Trophoblast cell (in vitro differentiated cells and primary cell): ENCODE results near the gene ZNF444.

Source experiments
- DNase-seq, 2 donors: peaks; one replicate each; pipeline ENCODE4 v3.0.0-alpha.2; 2016
- H2AFZ ChIP-seq: 2 replicates; pipeline ENCODE4 v1.6.1; 2013; ENCODE audit warnings: low read length, moderate library complexity, mild to moderate bottlenecking; ENCODE audit not compliant: insufficient read depth, poor library complexity
- H2AK5ac ChIP-seq: 2 replicates; pipeline ENCODE4 v1.6.1; 2013; ENCODE audit warnings: mild to moderate bottlenecking, low read length
- H2BK120ac ChIP-seq: 2 replicates; pipeline ENCODE4 v1.6.1; 2013; ENCODE audit warnings: low read length, mild to moderate bottlenecking, moderate library complexity; ENCODE audit not compliant: insufficient read depth, poor library complexity
- H2BK12ac ChIP-seq: 2 replicates; pipeline ENCODE4 v1.6.1; 2013; ENCODE audit warnings: mild to moderate bottlenecking, low read length, moderate library complexity
- H2BK5ac ChIP-seq: 2 replicates; pipeline ENCODE4 v1.6.1; 2013; ENCODE audit warnings: low read length, low read depth, moderate library complexity, mild to moderate bottlenecking; ENCODE audit not compliant: poor library complexity
- H3K14ac ChIP-seq: 2 replicates; pipeline ENCODE4 v1.6.1; 2013; ENCODE audit warnings: mild to moderate bottlenecking, low read length
- H3K18ac ChIP-seq: 2 replicates; pipeline ENCODE4 v1.6.1; 2013; ENCODE audit warnings: mild to moderate bottlenecking, low read length
- H3K23ac ChIP-seq: 2 replicates; pipeline ENCODE4 v1.6.1; 2013; ENCODE audit warnings: low read length
- H3K27ac ChIP-seq: 2 replicates; pipeline ENCODE4 v1.5.1; 2013; ENCODE audit warnings: low read depth, mild to moderate bottlenecking, inconsistent platforms, low read length, moderate library complexity
- H3K27me3 ChIP-seq: 2 replicates; pipeline ENCODE4 v1.6.1; 2013; ENCODE audit warnings: inconsistent platforms, mild to moderate bottlenecking, low read length, moderate library complexity; ENCODE audit not compliant: insufficient read depth
- H3K36me3 ChIP-seq, 2 experiments: 1 replicate in 1 of 2; 2 replicates in 1 of 2; pipeline ENCODE4 v1.6.1; 2013; ENCODE audit warnings: low read length in 2 of 2, mild to moderate bottlenecking in 2 of 2, moderate library complexity in 1 of 2; ENCODE audit not compliant: insufficient read depth in 2 of 2, control insufficient read depth in 1 of 2
- H3K4ac ChIP-seq: 2 replicates; pipeline ENCODE4 v1.6.1; 2013; ENCODE audit warnings: low read depth, mild to moderate bottlenecking, low read length, moderate library complexity
- H3K4me1 ChIP-seq, 2 experiments: 1 replicate in 1 of 2; 2 replicates in 1 of 2; pipeline ENCODE4 v1.6.1; 2013; ENCODE audit warnings: low read length in 2 of 2, mild to moderate bottlenecking in 2 of 2, moderate library complexity in 1 of 2; ENCODE audit not compliant: insufficient read depth in 2 of 2, control insufficient read depth in 1 of 2
- H3K4me2 ChIP-seq: 2 replicates; pipeline ENCODE4 v1.6.1; 2013; ENCODE audit warnings: inconsistent platforms, mild to moderate bottlenecking, low read length, moderate library complexity
- H3K4me3 ChIP-seq: 2 replicates; pipeline ENCODE4 v1.5.1; 2013; ENCODE audit warnings: mild to moderate bottlenecking, low read depth, low read length, inconsistent platforms
- H3K79me1 ChIP-seq: one replicate; pipeline ENCODE4 v1.6.1; 2013; ENCODE audit warnings: low read length
- H3K79me2 ChIP-seq: 2 replicates; pipeline ENCODE4 v1.6.1; 2013; ENCODE audit warnings: low read length, mild to moderate bottlenecking; ENCODE audit not compliant: control insufficient read depth, insufficient read depth, poor library complexity
- H3K9ac ChIP-seq: 2 replicates; pipeline ENCODE4 v1.6.1; 2013; ENCODE audit warnings: mild to moderate bottlenecking, low read length
- H3K9me3 ChIP-seq: 2 replicates; pipeline ENCODE4 v1.6.1; 2013; ENCODE audit warnings: low read depth, mild to moderate bottlenecking, control low read depth, inconsistent platforms, low read length; ENCODE audit not compliant: insufficient read depth
- H4K12ac ChIP-seq: 2 replicates; pipeline ENCODE4 v1.6.1; 2013; ENCODE audit warnings: low read depth, mild to moderate bottlenecking, low read length, moderate library complexity
- H4K8ac ChIP-seq: 2 replicates; pipeline ENCODE4 v1.6.1; 2013; ENCODE audit warnings: low read depth, mild to moderate bottlenecking, low read length, moderate library complexity
- H4K91ac ChIP-seq: one replicate; pipeline ENCODE4 v1.6.1; 2013; ENCODE audit warnings: low read depth, mild to moderate bottlenecking, low read length, moderate library complexity
- WGBS: extraction: QIAGEN DNeasy Blood & Tissue Kit; methylation state at CpG from one replicate; pipeline ENCODE4 v1.1.7; 2013; ENCODE audit warnings: missing lambda C conversion rate; ENCODE audit not compliant: insufficient read length, insufficient coverage; ENCODE audit errors: extremely low coverage; 5-methylcytosine and 5-hydroxymethylcytosine counted together

ZNF444 gene

GRCh38 chr19:56150358-56150757, 9.3 kb downstream of the ZNF444 start:
- no peak for DNase-seq
- Histone ChIP-seq H4K91ac (no peak overlapping the region), H3K4me2 (no peak overlapping the region), H2AFZ (no peak overlapping the region), H3K9ac (no peak overlapping the region), H4K12ac (no peak overlapping the region), H3K79me2 (no peaks in the 10 kb centered on the region), H3K4me1 (peaks cover 17 to 20% of the 10 kb centered on the region in 2 experiments), H3K27ac (no peak overlapping the region), H2AK5ac (no peak overlapping the region), H3K9me3 (no peaks in the 10 kb centered on the region), H3K36me3 (peaks cover 42 to 43% of the 10 kb centered on the region in 2 experiments), H4K8ac (no peak overlapping the region), H3K23ac (no peak overlapping the region), H3K27me3 (no peaks in the 10 kb centered on the region), H3K14ac (no peak overlapping the region), H3K4me3 (no peak overlapping the region), H3K4ac (no peak overlapping the region), H2BK120ac (no peak overlapping the region), H3K18ac (no peak overlapping the region), H3K79me1 (peaks cover 10% of the 10 kb centered on the region), H2BK12ac (no peak overlapping the region), H2BK5ac (no peak overlapping the region)
- WGBS = no CpG with 5 or more reads among the region's 11 CpGs

GRCh38 chr19:56152644-56153043, 11.6 kb downstream of the ZNF444 start:
- no CpG with 5 or more reads among the region's 2 CpGs for WGBS

GRCh38 chr19:56153507-56153906, 12.4 kb downstream of the ZNF444 start:
- Histone ChIP-seq H2AK5ac (no peak overlapping the region), H2BK12ac (no peak overlapping the region), H3K79me1 (peaks cover 10% of the 10 kb centered on the region), H3K18ac (no peak overlapping the region), H3K27me3 (no peaks in the 10 kb centered on the region), H3K27ac (peak overlapping the region; percentile 96), H3K9me3 (no peaks in the 10 kb centered on the region), H2AFZ (no peak overlapping the region), H3K4me2 (peak overlapping the region; percentile 35), H3K4me1 (peaks cover 20% of the 10 kb centered on the region in 2 experiments), H2BK120ac (peak overlapping the region; percentile 81), H3K23ac (no peak overlapping the region), H4K8ac (no peak overlapping the region), H3K79me2 (no peaks in the 10 kb centered on the region), H3K9ac (no peak overlapping the region), H4K12ac (no peak overlapping the region), H3K4me3 (no peak overlapping the region), H3K4ac (no peak overlapping the region), H3K14ac (peak overlapping the region; percentile 63), H3K36me3 (peaks cover 39 to 41% of the 10 kb centered on the region in 2 experiments), H4K91ac (peak overlapping the region; percentile 79), H2BK5ac (peak overlapping the region; percentile 44)
- DNase-seq = no peak
- WGBS = no CpG with 5 or more reads among the region's 6 CpGs

More at GRCh38 chr19:56152644-56153043, 11.6 kb downstream of the ZNF444 start:
- peak overlapping the region; percentile 30 for H3K18ac ChIP-seq
- H2BK5ac ChIP-seq = peak overlapping the region; percentile 44
- peak overlapping the region; percentile 72 for H2BK12ac ChIP-seq
- H3K27ac ChIP-seq = peak overlapping the region; percentile 96
- H3K36me3 ChIP-seq = peaks cover 42 to 44% of the 10 kb centered on the region in 2 experiments
- peak overlapping the region; percentile 79 for H4K91ac ChIP-seq
- H4K12ac ChIP-seq = no peak overlapping the region
- H2AK5ac ChIP-seq = peak overlapping the region; percentile 45
- no peak overlapping the region for H3K9ac ChIP-seq
- H3K79me2 ChIP-seq = no peaks in the 10 kb centered on the region
- H3K79me1 ChIP-seq = peaks cover 10% of the 10 kb centered on the region
- no peak overlapping the region for H2AFZ ChIP-seq
- H4K8ac ChIP-seq = peak overlapping the region; percentile 10
- H3K4me3 ChIP-seq = no peak overlapping the region
- H3K14ac ChIP-seq = peak overlapping the region; percentile 32
- H3K4me2 ChIP-seq = peak overlapping the region; percentile 35
- H3K27me3 ChIP-seq = no peaks in the 10 kb centered on the region
- no peak overlapping the region for H3K4ac ChIP-seq
- peaks cover 20% of the 10 kb centered on the region in 2 experiments for H3K4me1 ChIP-seq
- no peak overlapping the region for H3K23ac ChIP-seq
- H3K9me3 ChIP-seq = no peaks in the 10 kb centered on the region
- DNase-seq = no peak
- peak overlapping the region; percentile 81 for H2BK120ac ChIP-seq

GRCh38 chr19:56155124-56155687, 14.1 kb downstream of the ZNF444 start:
- H3K4me2 ChIP-seq = no peak overlapping the region
- DNase-seq = no peak
- WGBS = no CpG with 5 or more reads among the region's 17 CpGs
- H3K14ac ChIP-seq = no peak overlapping the region
- H3K79me1 ChIP-seq = peaks cover 10% of the 10 kb centered on the region
- H4K12ac ChIP-seq = no peak overlapping the region
- H3K27me3 ChIP-seq = no peaks in the 10 kb centered on the region
- H2AFZ ChIP-seq = no peak overlapping the region
- H4K91ac ChIP-seq = peak overlapping the region; percentile 72
- no peak overlapping the region for H3K23ac ChIP-seq
- H3K36me3 ChIP-seq = peaks cover 50% of the 10 kb centered on the region in 2 experiments
- H3K9me3 ChIP-seq = no peaks in the 10 kb centered on the region
- no peak overlapping the region for H3K9ac ChIP-seq
- H3K27ac ChIP-seq = no peak overlapping the region
- H2BK5ac ChIP-seq = no peak overlapping the region
- H3K4me1 ChIP-seq = peaks cover 20% of the 10 kb centered on the region in 2 experiments
- H3K4me3 ChIP-seq = no peak overlapping the region
- H2AK5ac ChIP-seq = no peak overlapping the region
- H3K4ac ChIP-seq = no peak overlapping the region
- no peaks in the 10 kb centered on the region for H3K79me2 ChIP-seq
- H2BK120ac ChIP-seq = no peak overlapping the region
- H4K8ac ChIP-seq = no peak overlapping the region
- H3K18ac ChIP-seq = peak overlapping the region; percentile 0
- peak overlapping the region; percentile 68 for H2BK12ac ChIP-seq
